Activated CD8-positive, alpha-beta memory T cell treated with anti-CD3 and anti-CD28 coated beads, Interleukin-2, amount 50 U/mL, for 48 hours (primary cell): ENCODE measurements around the gene PRKAG1.
"Not testable (repeated sequence)": the region's sequence is repeated elsewhere in the genome, so short reads cannot be mapped to it uniquely, and the experiment has no call there.

ENCODE experiments used
- DNase-seq: peaks from one replicate; pipeline ENCODE4 v3.0.0-alpha.2; 2020

PRKAG1 gene

GRCh38 chr12:49018261-49019119, at the start of gene PRKAG1:
Gene PRKAG1, minus strand, starts transcription at chr12:49018776. Its CDS starts 36 bp downstream, at chr12:49018740.
- DNase-seq = peak; percentile 97

GRCh38 chr12:49066120-49066519, 47.5 kb upstream of the PRKAG1 start:
- no peak for DNase-seq

- no peak for DNase-seq
Measured at GRCh38 chr12:49064767-49065152, 46.2 kb upstream of the PRKAG1 start.

- not testable (repeated sequence) for DNase-seq
Measured at GRCh38 chr12:49061916-49062315, 43.3 kb upstream of the PRKAG1 start.

GRCh38 chr12:49061157-49061650, 42.6 kb upstream of the PRKAG1 start:
- DNase-seq = no peak

- DNase-seq = peak; percentile 92
Measured at GRCh38 chr12:49060237-49061156, 41.9 kb upstream of the PRKAG1 start, which contains the start of gene KMT2D. Gene KMT2D, minus strand, starts transcription at chr12:49060794. Its CDS starts 5,470 bp downstream, at chr12:49055324.

DNA sequence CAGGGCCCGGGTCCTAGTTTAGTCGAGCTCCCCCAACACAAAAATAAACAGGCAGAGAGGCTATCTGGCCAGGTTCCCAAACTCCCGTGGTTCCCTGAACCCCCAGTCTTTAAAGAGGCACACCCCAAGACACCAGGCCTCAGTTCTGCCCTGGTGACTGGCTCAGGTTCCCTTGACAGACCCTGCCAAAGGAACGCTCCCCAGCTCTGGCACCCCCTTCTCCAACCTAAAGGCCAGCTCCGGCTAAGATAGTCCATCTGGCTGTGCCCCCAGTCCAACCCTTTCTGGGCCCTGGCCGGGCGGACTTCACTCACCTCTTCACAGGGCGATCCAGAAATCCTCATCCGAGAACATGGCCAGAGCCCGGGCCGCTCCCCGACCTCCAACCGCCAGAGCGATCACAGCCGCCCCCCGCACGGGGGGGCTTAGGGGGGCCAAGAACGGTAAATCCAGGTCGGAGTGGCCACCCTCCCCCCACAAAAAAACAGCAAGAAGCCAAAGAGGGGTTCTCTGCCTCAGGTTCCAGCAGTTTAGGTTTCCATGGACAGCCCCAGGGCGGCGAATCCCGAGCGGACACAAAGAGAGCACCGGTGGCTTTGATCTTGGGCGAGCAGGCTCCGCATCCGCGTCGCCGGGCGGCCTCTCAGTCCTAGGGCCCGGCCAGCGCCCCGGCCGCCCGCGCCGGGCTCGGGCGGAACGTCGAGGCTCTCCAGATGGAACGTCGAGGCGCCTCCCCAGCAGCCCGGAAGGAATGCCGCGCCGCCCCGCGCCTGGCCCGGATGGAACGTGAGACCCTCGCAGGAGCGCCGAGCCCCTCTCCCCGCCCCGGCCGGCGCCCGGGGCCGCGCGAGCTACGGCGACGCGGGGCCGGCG, 41.0 kb upstream of the PRKAG1 start:
- peak; percentile 69 for DNase-seq

DNA sequence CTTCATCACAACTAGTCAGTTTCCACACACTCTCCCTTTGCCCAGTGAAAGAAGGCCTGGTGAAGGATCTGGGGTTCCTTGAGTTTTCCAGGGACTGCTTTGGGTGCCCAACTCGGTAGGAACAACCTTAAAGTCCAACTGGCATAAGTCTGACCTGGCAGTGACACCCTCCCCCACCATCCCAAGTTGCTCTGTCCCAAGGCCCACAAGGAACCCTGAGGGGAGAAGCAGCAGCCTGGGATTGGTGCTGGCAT, 40.4 kb upstream of the PRKAG1 start:
- DNase-seq = no peak

GRCh38 chr12:49058366-49059044, 39.9 kb upstream of the PRKAG1 start:
- no peak for DNase-seq

DNA sequence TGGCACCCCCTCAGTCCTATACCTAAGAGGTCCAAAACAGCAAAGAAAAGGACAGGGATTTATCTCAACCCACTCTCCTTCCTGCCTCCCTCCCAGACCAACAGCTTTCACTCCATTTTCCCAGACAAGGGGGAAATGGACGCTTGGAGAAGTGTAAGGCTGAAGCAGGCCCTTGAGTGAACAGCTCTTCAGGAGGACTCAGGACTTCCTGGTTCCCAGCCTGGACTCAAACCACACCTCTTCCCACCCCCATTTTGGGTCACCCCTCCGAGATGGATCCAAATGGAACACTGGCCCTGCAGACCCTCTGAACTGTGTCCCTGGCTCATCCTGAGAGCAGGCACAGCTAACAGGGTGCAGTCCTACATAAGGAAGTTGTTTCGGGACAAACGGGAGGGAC, 39.3 kb upstream of the PRKAG1 start:
- no peak for DNase-seq

DNA sequence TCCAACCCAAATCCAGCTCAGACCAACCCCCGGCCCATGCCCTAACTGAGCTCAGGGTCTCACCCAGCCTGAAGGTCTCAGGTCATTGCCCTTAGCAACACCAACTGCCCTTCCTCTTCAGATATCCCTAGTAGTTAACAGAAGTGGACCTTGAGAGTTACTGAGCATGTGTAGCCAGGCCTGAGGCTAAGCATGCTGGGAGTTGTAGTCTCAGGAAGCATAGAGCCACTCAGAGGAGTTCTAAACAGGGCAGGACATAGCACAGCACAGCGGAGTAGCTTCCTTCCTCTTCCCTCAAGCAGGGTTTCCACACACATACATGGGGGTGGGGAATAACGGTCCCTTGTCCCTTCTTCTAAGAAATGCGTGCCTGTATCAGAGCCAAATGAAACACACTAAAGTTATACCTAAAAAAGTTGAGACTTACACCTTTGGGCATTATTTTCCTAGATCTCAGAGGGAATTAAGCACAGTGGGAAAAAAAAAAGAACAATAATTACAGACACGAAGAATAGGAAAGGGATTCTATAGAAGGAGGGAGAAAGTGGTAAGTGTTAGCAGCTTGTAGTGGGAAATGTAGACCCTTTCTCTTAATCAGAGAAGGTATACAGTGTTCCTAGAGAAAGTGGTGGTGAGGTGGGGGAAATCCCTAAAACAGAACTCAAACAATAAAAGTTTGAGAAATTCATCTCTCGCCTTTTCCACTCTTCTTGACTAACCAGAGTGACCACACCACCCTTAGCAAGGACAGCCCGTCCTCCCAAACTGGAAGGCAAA, 37.6 kb upstream of the PRKAG1 start:
- DNase-seq = peak; percentile 66

DNA sequence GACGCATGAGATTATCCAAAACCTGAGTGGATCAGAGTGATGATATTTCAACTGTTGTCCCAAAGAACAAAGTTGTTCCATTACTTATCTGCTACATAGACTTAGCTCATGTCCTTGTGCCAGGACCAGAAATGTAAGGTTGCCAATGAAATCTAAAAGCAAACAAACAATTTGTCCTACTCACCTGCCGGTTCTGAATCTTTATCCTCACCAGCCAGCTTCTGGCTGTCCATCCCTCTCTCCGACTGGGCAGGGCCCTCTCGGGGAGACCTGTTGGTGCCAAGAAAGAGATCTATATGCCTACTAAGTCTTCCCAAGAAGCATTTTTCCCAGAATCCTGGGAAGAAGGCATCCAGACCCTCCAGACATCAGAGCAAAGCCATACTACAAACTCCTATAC, 36.5 kb upstream of the PRKAG1 start:
- DNase-seq = no peak

DNA sequence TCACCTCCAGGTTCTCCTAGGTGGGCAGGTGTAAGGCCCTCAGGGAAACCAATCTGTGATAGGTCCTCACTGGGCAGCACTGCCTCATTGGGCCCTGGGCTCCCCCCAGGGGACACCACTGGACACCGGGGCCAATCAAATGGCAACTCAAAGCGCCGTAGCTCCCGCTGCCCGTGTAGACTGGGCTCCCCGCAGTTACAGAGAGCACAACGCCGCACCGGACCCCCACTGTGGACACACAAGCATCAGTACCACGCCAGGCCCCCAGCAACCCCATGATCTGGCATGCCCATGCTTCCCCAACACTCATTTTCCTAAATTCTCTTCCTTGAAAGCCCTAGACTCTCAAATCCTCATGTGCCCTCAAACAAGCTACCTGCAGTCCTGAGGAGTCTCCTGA, 35.9 kb upstream of the PRKAG1 start:
- DNase-seq = no peak

DNA sequence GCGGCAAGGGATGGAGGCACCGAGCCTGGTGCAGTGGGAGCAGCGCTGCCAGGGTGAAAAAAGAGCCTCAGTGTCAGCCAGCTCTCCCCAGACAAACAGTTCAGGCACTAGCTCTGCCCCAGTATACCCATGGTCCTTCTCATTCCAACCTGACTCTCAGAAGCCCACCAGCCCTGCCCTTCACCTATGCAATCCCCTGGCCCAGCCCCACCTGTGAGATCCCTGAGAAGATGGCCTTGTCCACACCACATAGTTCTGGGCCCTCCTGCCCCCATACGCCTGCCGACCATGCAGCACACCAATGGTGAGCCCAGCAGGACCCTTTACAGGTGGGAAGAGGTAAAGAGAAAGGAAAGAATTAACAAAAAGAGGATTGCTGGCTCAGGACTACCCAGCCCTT, 35.5 kb upstream of the PRKAG1 start:
- no peak for DNase-seq

DNA sequence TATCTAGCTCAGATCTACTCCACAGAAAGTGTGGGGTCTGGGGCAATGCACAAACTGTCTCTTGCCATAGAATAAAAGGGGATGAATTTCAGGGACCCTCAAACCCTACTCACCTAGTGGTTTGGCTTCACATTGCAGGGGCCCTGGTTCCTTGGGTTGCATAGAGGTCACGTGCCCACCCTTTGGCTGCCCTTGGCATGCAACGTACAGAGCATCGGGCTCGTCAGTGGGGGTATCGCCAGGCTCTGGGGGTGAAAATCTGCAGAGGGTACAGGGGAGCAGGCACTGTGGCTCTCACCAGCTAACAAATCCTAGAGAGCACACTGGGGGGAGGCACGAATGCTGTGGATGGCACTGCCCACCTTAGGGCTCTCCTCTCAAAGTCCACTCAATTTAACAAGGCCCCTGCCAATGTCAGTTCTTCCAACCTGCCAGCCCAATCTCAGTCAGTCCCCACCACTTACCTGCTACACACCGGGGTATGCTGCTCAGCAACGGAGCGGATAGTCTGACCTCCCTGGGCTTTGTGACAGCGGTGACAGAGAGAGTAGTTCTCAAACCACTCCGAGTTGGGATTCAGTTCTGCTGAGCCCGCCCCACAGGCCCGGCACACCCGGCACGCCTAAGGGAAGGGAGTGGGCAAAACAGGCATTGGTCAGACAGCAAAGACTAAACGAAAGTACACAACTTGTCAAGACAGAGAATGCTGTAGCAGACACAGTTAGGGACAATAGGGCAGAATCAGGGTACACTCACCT, 34.1 kb upstream of the PRKAG1 start:
- no peak for DNase-seq

DNA sequence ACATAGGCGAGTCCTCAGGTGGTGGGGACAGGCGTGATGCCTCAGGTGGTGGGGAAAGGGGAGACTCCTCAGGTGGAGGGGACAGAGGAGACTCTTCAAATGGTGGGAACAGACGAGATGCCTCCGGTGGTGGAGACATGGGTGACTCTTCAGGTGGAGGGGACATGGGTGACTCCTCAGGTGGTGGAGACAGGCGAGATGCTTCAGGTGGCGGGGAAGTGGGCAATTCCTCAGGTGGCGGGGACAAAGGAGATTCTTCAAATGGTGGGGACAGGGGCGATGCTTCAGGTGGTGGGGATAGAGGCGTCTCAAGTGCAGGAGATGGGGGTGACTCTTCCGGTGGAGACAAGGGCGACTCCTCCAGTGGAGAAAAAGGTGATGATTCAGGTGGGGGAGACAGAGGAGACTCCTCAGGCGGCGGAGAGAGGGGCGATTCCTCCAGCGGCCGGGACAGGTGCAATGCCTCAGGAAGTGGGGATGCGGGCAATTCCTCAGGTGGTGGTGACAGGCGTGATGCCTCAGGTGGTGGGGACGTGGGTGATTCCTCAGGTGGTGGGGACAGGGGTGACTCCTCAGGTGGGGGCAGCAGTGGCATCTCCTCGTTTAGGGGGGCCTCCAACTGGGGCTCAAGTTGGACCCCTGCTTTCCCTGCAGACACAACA, 33.3 kb upstream of the PRKAG1 start:
- DNase-seq = no peak

DNA sequence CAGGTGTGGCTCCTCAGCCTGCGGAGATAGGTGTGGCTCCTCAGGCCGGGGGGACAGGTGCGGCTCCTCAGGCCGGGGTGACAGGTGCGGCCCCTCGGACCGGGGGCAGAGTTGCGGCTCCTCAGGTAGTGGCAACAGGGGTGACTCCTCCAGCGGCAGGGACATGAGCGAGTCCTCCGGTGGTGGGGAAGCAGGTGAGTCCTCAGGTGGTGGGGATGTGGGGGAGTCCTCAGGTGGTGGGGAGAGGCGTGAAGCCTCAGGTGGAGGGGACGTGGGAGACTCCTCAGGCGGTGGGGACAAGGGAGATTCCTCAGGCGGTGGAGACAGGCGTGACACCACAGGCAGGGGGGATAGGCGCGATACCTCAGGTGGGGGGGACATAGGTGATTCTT, 32.8 kb upstream of the PRKAG1 start:
- no peak for DNase-seq

- no peak for DNase-seq
Measured at GRCh38 chr12:49050507-49051372, 32.2 kb upstream of the PRKAG1 start.
